RKO (cell line): ENCODE data around the gene HEBP2.

Experiments used
- DNase-seq: peaks from one replicate; pipeline ENCODE4 v3.0.0-alpha.2; 2016; ENCODE audit warnings: low spot score

The HEBP2 gene

DNA sequence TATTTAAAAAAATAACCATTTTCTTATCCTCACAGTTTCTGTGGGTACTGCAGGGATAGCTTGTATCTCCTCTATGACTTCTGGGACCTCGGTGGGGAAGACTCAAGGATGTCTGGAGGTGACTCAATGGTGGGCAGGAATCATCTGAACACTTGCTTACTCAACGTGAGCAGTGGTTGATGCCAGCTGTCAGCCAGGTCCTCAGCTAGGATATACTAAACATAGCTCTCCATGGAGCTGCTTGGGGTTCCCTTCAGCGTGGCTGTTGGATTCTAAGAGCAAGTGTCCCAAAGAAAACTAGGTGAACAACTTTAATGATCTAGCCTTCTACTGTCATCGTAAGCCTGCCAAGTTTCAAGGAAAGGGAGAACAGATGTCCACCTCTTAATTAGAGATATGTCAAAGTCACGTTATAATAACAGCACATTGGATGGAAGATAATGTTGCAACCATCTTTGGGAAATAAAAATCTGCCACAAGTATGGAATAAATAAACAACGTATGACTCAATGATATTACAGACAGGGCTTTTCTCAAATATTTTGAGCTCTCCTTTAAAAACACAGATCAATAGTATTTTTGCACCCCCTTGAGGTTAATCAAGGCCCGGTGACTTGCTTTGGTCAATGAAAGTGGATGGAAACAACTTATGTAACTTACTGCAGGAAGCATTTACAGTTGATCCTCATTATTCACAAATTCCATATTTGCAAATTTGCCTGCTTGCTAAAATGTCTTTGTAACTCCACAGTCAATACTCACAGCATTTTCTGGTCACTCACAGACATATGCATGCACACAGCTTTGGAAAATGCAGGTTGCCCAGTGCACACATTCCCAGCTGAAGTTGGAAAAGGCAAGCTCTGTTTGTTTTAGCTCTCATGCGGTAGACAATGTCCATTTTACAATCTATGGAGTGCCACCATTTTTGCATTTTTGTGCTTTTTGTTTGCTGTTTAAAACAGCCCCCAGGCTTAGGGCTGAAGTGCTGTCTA is 6.6 kb upstream of the HEBP2 start:
- DNase-seq, result peak; percentile 19

DNA sequence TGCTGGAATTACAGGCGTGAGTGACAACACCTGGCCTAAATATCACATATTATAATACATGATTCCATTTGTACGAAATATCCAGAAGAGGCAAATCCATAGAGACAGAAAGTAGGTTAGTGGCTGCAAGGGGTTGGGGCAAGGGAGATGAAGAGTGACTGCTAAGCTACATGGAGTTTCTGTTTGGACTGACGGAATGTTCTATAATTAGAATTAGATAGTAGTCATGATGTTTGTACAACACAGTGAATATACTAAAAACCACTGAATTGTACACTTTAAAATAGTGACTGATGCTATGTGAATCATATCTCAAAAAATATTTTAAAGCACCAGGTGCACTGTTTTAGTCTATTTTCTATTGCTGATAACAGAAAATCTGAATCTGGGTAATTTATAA is 3.7 kb upstream of the HEBP2 start:
- no peak for DNase-seq

DNA sequence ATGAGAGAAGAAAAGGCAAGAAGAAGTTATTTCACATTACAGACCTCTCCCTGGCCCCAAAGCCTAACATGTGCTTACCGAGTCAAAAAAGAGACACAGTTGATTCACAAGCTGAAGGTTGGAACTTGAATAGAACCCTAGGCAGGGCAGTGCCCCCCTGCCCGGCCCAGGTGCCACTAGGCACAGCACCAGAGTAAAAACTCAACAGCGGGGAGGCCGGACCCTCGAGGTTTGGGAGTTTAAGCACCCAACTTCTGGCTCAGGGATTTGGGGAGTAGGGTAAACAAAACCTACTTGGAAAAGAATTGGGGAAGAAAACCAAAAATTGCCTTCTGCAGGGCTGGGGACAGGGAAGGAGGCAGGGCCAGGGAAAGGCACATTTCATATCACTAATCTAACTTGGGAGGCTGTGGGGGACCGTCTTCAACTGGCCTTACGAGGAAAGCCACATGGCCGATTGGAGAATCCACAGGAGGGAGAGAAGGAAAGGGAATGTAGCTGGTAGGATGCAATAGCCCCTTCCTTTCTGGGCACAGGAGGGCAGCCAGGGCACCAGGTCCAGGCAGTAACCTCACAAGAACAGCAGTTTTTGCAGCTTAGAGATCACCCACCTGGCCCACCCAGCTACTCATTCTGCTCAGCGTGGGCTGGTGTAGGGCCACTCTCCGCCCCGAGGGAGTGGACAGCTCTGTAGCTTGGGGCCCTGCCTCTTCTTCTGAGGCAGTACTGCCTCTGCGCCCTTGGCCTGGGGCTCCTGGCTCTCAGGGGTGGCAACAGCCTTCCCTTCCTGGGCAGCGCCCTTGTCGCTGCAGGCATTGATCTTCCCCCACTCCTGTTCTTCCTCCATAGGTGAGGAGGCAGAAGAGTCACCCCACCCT is 1.8 kb upstream of the HEBP2 start:
- no peak for DNase-seq

DNA sequence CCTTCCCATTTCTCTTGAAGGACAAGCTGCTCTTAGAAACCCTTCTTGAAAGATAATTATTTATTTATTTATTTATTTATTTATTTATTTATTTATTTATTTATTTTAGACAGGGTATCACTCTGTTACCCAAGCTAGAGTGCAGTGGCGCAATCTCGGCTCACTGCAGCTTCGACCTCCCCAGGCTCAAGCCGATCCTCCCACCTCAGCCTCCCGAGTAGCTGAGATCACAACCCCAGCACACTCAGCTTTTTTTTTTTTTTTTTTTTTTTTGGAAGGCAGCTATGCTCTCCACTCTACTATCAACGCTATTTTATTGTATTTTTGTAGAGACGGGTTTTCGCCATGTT is 1.2 kb upstream of the HEBP2 start:
- no peak for DNase-seq

DNA sequence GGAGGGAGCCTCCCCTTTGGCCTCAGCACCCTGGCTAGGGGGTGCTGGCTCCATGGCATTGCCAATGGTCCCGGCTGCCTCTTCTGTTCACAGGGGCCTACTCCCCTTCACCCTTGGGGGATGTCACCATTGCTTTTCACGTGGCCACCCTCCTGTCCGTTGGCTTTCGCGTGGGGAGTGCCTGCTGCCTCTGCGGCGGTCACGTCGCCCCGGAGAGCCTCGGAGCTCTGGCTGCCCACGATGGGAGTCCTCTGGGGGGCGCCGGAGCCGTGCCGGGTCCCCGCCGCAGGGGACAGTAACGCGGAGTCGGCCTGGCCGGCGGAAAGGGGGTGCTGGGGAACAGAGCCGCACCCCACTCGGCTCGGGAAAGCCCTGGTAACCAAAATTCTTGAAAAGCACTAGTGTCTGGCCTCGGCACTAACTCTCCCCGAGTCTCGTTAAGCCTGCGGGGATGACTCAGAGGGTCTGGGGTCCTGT is 661 bp upstream of the HEBP2 start:
- peak; percentile 51 for DNase-seq

DNA sequence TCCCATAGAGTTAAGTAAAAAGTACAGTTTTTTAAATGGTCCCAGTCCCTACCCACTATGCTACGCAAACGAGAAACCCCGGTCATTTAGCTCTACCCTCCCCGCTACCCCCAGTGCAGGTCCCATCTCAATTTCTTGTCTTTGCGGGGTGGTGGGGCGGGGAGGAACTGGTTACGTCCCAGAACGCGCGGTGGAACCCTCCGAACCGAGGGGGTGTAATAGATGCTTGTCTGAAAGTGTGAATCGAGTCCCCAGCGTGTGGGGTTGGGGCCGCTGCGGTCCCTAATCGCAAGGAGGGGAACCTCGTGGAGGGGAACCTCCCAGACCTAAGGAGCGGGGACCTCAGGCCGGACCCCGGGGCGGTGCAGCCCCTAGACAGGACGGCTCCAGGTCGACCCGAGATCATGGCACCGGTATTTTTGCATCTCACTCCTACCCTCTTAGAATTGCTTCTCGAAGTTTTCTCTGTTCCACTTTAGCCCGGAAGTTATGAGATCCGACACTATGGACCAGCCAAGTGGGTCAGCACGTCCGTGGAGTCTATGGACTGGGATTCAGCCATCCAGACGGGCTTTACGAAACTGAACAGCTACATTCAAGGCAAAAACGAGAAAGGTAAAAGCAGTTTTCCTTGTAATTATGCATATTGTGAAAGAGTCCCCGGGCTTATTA is 779 bp downstream of the HEBP2 start:
- DNase-seq, result peak; percentile 30

DNA sequence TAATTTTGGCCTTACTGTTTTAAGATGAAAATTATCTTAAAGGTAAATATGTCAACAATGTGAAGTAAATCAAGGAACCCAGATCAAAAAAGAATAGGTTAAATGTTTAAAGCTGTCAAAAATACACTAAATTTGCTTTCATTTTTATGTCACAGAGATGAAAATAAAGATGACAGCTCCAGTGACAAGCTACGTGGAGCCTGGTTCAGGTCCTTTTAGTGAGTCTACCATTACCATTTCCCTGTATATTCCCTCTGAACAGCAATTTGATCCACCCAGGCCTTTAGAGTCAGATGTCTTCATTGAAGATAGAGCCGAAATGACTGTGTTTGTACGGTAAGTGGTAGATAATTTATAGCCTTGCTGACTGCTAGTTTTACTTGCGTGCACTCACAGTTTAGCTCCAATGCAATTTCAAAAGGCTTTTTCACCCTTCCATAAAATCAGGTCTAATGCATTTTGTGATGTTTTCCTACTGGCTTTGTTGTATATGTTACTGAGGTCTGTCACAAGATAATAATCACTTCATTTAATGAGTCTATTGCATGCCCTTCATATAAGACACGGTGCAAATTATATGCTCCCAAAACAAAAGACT is 1.9 kb downstream of the HEBP2 start:
- no peak for DNase-seq

DNA sequence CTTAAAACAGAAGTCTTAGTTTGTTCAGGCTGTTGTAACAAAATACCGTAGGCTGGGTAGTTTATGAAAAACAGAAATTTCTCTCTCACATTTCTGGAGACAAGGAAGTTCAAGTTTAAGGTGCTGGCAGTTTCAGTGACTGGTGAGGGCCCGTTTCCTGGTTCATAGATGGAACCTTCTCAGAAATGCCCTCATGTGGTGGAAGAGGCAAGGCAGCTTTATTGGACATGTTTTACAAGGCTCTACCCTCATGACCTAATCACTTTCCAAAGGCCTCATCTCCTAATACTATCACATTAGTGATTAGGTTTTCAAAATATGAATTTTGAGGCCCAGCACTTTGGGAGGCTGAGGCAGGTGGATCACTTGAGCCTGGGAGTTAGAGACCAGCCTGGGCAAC is 2.4 kb downstream of the HEBP2 start:
- peak; percentile 36 for DNase-seq

DNA sequence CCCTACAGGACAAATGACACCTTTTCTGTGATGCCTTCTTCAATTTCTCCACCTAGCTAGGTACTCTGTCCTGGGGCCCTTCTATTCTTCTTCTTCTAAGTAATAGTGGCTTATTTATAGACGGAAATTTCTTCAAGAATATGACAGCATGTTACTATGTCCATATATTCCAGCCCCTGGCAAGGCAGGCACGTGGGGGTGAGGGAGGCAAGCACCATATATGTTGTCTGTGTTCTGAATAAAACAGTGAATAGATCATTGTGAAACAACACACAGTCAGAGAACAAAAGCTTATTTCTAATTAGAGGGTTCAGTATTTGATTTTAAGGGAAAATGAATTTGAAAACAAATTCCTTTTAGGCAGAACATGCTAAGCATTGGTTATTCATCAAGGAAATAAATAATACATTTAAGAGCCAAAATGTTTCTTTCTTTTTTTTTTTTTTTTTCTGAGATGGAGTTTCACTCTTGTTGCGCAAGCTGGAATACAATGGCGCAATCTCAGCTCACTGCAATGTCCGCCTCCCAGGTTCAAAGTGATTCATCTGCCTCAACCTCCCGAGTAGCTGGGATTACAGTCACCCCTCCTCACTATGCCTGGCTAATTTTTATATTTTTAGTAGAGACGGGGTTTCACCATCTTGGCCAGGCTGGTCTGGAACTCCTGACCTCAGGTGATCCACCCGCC is 6.2 kb downstream of the HEBP2 start:
- no peak for DNase-seq

DNA sequence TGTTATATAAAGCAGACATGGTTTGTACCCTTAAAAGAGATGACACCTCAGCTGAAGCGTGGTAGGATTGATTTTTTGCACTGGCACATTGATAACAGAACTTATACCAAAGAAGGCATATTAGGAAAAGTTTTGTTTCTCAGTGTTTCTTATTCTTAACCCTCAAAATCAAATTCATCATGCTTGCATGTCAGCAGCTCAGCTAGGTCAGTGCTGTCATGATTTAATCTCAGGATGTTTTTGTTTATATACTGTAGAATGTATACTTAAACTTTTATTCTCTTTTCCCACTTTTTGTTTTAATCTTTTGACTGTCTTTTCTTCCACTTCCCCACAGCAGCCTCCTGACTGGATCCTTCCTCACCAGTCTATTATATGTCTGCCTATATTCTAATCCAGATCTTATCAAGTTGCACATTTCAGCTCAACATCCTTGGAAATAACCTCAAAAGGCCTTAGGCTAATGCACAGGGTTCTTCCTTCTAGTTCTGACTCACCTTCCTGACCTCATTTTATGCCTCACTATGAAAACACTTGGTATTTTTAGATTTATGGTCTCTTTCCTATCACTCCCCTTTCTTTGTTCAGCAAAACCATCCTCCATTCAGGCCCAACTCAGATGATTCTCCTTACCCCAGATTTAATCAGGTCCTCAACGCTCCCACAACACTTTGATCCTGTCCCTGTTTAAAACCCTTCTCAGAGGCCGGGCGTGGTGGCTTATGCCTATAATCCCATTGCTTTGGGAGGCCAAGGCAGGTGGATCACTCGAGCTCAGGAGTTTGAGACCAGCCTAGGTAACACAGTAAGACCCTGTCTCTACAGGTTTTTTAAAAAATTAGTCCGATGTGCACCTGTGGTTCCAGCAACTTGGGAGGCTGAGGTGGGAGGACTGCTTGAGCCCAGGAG is 7.2 kb downstream of the HEBP2 start:
- DNase-seq, result peak; percentile 72

DNA sequence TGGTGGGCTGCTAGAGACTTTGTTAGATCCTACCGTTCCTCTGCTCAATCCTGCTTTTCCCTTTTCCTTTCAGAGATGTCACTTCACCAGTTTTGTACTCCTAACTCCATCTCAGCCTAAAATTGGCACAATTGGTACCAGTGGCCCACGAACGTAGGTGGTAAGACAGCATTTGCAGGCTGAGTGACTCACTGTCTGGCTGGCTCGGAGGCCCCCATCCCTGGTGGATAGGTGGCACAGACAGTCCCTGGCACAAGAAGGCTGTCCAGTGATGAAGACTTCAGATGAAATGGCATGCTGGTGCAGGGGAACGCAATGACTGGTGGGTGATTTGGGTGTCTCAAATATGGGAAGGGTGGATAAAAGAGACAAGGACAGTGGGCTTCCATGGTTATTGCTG is 11.1 kb downstream of the HEBP2 start:
- no peak for DNase-seq

DNA sequence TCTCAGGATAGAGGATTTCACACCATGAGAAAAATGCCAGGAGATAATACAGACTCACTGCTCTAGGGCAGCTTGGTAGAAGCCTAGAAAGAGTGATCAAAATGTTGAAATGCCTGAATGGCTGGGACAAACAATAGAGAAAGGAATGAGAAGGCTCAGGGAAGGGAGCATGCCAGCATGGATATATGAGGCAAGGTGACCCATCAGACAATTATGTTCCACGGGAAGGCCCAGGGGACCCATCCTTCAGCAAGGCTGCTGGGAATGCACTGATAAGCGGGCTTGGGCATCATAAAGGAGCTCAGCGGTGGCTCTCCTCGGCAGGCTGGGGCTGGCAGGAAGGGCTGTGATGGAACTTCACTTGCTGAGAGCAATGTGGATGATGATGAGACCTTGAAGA is 12.2 kb downstream of the HEBP2 start:
- DNase-seq, result no peak

DNA sequence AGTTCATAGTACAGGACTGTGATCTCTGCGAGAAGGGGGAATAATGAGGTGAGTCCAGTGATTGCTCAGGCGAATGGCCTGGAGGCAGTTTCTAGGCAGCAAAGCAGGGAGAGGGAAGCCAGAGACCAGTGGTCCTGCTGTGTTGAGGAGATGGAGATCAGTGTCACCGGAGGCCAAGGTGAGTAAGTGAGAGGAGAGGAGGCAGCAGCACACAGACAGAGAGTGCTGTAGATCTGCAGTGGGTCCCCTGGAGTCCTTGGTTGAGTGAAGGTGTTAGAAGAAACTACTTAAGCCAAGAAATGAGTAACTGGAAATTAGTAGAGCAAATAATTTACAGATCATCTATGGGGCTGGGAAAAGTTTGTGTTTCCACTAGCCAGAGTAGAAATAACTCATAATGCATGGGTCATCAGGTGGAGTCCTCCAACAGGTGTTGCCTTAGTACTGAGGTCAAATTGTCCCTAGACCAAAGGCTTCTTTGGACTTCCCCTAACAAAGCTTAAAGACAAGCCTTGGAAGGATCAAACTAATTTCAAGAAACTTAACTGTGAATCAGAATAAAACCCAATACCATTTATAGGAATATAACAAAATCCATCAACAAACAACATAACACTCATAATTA is 13.6 kb downstream of the HEBP2 start:
- no peak for DNase-seq

DNA sequence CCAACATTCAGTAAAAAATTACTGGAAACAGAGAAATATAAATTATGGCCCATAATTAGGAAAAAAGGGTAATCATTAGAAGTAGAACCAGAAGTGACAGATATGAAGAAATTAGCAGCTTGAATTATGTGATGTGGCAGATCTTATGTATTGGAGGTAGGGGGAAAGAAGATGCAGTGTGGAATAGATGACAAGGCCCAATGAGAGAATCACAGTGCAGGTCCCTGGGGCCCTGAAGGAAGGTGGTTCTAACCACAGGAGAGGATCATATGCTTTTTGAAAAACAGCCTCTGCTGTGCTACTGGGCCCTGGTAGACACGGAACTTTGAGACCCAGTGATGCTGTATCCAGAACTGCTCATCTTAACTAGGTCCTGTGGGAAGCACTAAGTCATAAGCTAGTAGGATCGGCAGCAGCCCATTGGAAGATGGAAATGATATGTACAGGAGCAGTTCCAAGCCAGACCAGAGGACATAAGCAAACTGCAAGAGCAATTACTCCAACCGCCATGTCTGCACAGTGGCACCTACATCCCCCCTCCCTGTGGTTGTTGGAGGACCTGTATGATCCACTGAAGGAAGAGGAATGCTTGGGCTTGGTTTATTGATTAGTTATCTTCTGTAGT is 14.2 kb downstream of the HEBP2 start:
- no peak for DNase-seq

DNA sequence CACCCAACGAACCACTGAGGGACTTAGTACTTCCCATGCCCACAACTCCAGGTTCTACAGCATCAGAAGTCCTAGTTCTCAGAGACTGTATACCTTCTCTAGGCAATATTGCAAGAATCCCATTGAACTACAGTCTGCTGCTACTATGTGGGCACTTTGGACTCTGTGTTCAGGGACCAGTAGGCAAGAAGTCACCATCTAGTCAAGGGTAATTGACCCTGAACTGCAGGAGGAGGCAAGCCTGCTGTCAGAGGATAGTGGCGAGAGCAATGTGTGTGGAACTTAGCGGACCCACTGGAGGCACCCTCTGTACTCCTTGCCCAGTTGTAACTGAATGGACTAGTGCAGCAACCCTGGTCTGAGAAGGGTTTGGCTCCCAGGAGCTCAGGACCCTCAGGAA is 15.7 kb downstream of the HEBP2 start:
- DNase-seq, result no peak

DNA sequence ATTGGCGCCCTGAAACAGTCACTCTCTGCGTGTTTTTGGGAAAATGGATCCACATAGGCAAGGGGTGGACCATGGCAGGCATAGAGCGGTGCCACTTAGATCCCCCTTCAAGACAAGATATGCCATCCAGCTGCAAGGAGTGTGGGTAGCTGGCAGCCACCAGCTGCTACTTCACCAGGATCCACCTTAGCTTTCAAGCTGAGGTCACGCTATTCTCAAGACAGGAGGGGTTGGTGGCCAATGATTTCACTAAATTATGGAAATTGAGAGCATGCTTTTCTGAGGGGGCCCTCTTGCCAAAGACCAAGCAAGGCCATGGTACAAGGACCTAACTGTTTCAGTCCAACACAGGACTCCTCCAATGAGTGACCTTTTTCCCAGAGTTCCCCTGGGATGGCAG is 16.3 kb downstream of the HEBP2 start:
- no peak for DNase-seq

DNA sequence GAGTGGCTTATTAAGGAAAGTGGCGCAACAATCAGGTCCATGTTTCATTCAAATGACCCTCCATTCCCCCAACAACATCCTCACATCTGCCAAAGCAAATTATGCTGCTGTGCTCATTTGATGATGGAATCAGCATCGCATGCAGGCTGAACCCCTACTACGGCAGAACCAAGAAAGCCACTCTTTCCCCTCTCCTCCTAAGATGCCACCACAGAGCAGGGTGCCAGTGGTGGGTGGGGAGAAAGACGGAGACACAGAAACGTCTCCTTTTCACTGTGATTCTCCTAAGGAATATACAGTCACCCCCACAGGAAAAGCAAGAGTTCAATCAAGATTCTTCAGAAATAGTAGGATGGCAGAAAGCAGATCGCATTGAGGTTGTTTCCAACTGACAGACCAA is 17.1 kb downstream of the HEBP2 start:
- DNase-seq, result no peak

DNA sequence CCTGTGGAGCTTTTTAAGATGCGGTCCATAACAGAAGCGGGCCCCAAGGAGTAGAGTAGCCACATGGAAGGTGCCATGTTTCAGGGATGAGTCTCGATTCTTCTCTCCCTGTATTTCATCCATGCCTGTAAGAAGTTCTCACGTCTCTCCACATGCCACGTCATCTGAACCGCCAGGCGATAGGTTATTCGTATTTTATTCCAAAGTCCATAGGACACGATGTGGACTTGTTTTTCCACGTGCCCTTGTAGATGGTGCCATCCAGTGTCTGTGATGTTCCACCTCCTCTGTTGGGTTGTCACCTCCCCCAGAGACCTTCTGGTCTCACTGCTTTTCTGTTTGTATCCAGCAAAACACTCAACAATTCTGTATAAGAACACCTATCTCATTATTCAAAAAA is 17.6 kb downstream of the HEBP2 start:
- no peak for DNase-seq

DNA sequence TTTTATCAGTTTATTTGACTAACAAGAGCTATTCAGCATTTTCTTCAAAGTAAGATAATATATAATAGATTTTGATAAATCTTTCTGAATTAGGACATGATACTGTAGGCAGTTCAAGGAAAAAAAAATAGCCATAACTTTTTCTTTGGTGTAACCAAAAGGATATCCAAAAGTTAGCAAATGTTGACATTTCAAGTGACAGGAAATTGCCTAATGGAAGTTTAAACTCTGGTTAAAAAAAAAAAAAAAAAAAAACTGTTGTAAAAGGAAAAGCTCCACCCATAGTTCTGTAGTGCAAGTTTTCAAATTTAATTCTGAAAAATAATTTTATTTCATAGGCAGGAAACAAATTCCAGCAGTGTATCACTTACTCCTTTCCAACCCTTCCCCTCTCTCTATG is 18.8 kb downstream of the HEBP2 start:
- DNase-seq, result no peak
